HG02943 (cell line): Measurements from ENCODE around the gene SLC25A28.

Source experiments
- ATAC-seq: cut with Tn5 transposase; IDR thresholded peaks from one replicate; pipeline ENCODE4 v1.9.1; 2021; ENCODE audit warnings: mild to moderate bottlenecking, low read depth, moderate library complexity; ENCODE audit not compliant: unreplicated experiment

SLC25A28 gene

DNA sequence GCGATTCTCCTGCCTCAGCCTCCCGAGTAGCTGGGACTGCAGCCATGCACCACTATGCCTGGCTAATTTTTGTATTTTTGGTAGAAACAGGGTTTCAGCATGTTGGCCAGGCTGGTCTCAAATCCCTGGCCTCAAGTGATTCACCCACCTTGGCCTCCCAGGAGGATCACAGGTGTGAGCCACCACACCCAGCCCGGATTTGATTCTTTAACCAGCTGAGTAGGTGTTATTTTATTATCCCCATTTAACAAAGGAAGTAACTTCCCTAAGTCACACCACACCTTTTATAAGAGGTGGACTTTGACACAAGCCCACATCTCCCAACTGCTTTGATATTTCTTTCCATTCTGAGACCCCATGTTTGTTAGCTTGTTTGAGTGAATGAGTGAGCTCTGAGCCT is 25.0 kb downstream of the SLC25A28 start:
- no peak for ATAC-seq

- no peak for ATAC-seq
Measured at GRCh38 chr10:99593312-99593711, 26.9 kb downstream of the SLC25A28 start.

DNA sequence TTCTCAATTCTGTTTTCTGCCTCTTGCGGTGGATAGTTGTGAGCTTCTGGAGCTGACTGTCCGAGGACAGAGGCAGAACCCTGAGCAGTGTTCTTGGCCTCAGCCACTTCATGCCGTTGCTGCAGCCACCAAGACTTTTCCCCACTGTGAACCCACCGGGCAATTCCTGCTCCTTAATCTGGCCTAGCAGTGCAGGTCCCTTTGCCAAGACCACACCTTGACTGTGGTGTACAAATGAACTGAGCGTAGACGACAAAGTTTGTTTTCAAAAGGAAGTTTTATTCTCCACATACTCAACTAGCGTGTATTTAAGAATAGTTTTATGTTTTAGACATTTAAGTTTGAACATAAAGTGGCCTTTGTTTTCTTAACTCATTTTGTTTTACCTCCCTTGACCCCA is 29.4 kb downstream of the SLC25A28 start:
- no peak for ATAC-seq

- ATAC-seq = no peak
Measured at GRCh38 chr10:99583687-99584086, 36.6 kb downstream of the SLC25A28 start.

- no peak for ATAC-seq
Measured at GRCh38 chr10:99582255-99582770, 37.9 kb downstream of the SLC25A28 start.

DNA sequence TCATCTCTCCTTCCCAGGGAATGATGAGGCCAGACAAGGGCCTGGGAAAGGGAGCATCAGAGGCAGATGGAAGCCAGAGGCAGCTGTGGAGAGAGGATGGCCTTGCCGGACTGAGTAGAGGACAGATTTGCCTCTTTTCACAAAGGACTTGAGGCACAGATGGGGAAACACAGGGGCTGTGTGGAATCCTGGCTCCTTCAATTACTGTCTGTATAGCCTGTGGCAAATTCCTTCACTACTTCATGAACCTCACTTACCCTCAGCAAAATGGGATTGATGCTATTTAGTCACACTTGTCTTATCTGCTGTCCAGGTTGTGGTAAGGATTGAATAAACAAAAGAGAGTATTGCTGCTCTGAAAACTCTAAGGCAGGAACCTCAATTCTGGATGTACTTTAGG is 40.3 kb downstream of the SLC25A28 start:
- ATAC-seq = no peak

DNA sequence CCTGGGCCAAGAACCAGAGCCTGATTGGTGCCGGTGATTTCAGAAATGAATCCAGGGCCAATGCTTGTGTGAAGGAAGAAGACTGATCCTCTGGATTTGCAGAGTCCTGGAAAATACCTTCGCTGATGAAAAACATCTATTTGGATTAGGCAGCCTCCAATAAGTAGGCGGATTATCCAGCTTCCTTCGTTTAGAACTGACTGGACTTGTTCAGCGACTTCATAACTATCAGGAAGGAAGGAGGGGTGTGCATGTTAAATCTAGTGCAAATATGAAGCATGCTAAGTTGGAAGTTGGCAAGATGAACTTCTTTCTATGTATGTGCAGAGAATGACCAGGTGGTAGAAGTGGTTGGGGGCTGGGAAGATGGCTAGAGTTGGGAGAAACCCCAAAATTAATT is 46.4 kb downstream of the SLC25A28 start:
- no peak for ATAC-seq

DNA sequence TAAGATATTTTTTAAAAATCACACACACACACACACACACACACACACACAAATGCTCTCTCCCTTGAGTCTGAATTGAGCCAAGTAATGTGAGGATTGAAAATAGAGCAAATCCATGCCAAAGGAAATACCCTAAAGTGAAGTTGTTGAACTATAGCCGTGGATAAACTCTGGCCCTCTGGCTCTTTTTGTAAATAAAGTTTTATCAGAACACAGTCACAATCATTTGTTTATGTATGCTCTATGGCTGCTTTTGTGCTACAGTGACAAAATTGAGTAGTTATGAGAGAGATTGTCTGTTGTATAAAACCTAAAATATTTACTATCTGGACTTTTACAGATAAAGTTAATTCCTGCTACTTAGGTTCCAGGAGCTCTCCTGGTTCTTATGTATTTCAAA is 48.4 kb downstream of the SLC25A28 start:
- ATAC-seq = no peak

GRCh38 chr10:99569961-99570360 is 50.3 kb downstream of the SLC25A28 start:
- ATAC-seq = no peak

DNA sequence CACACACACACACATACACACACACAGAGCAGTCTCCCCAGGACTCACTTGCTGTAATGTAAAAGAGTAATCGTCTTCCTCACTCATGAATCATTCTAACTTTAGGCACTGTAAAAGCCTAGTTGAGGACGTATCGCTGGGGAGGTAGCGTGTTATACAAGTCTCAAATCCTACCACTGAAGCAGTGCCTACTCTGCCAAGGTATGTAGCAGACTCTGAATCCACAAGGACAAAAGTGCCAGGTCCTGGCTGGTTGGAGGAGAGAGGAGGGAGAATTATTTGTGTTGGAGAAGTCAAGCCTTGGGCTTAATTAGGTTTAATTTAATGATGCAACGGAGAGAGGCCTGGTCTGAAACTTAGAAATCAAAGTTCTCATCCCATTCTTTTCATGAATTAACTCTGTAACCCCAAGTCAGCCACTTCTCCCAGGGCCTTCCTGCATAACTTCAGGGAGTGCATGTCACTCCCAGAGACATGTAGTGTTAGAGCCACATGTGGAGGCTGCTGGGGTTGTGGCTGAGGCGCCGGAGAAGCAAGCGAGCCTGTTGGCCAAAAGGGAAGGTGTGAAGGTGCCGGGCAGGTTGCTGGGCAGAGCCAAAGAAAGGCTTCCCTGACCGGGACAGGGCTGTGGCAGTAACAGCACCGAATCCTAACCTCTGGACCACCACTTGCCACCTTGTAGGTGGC is 50.8 kb downstream of the SLC25A28 start:
- no peak for ATAC-seq

GRCh38 chr10:99565166-99565565 is 55.1 kb downstream of the SLC25A28 start:
- no peak for ATAC-seq

GRCh38 chr10:99564361-99564760 is 55.9 kb downstream of the SLC25A28 start:
- no peak for ATAC-seq

GRCh38 chr10:99562631-99563030 is 57.6 kb downstream of the SLC25A28 start:
- ATAC-seq = no peak
